ENCODE measurements around the gene TNFRSF18.

- TF ChIP-seq CTCF (IDR thresholded peaks at IDR 0.05) = no peak
- TF ChIP-seq POLR2A (IDR thresholded peaks at IDR 0.05) = no peak
Observed at GRCh38 chr1:1232208-1232795, 25.9 kb upstream of the TNFRSF18 start, which contains the start of gene B3GALT6.

Measured in right lobe of liver (tissue), 4 donors.